Measurements from ENCODE around the gene HBM.

DNA sequence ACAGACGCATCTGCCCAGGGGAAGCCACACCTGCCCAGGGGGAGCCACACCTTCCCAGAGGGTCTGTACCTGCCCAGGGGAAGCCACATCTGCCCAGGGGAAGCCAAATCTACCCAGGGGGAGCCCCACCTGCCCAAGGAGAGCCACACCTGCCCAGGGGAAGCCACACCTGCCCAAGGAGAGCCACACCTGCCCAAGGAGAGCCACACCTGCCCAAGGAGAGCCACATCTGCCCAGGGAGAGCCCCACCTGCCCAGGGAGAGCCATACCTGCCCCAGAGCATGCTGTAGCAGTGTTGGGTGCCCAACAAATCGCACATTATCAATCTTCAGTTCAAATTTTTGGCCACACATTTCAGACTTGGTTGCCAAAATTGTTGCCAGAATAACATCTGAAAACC, 46.9 kb upstream of the HBM start:
- TF ChIP-seq, protein P1, sequence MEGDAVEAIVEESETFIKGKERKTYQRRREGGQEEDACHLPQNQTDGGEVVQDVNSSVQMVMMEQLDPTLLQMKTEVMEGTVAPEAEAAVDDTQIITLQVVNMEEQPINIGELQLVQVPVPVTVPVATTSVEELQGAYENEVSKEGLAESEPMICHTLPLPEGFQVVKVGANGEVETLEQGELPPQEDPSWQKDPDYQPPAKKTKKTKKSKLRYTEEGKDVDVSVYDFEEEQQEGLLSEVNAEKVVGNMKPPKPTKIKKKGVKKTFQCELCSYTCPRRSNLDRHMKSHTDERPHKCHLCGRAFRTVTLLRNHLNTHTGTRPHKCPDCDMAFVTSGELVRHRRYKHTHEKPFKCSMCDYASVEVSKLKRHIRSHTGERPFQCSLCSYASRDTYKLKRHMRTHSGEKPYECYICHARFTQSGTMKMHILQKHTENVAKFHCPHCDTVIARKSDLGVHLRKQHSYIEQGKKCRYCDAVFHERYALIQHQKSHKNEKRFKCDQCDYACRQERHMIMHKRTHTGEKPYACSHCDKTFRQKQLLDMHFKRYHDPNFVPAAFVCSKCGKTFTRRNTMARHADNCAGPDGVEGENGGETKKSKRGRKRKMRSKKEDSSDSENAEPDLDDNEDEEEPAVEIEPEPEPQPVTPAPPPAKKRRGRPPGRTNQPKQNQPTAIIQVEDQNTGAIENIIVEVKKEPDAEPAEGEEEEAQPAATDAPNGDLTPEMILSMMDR (IDR thresholded peaks at IDR 0.05) = no peak
- TF ChIP-seq POLR2A (IDR thresholded peaks at IDR 0.05) = no peak

All from body of pancreas (tissue), 4 donors.